ENCODE measurements around the gene RAB36. TPM values are rescaled to one million over a fixed set of nuclear protein-coding genes. Genes with fewer than 3 reads are reported as not detected.

The RAB36 gene
- total and polyA plus RNA-seq, 2 donors (not counting 1 experiment from before 2014, with no cell fraction given) = 1.1 to 3.3 TPM

DNA sequence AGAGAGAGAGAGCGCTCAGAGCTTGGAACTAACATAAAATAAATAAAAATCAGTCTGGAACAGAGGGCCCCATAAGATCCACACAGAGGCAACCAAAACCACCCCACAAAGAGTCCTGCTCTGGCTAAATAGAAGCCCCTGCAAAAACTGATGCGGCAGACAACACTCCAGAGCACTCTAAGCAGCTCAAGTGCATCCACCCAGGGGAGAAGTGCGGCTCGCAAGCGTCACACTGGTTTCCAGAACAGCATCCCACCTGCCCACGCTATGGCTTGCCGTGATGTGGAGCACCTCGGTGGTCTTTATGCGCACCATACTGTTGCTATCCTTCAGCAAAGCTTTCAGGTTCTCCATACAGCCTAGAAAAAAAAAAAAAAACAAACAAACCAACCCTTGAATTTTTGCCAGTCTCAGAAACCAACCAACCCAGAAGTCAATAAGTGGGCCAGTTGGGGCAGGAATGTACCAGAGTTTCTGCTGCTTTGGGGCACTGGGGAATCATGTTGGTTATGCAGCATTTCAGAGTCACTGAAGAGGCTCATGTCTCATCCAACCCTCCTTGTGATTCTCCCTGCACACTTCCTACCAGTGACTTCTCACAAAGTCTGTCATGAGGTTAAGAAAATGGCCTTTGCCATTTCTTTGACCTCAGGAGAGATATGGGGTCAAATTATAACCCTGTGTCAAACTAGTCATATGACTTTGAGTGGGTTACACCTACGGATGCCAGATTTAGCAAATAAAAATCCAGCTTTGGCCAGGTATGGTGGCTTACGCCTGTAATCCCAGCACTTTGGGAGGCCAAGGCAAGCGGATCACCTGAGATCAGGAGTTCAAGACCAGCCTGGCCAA lies 6.5 kb upstream of the RAB36 start:
- H3K27ac Mint-ChIP-seq = peak overlapping the region; percentile 89
- Histone ChIP-seq H3K9ac (ENCODE audit: low read length) (peak overlapping the region; percentile 16), H3K4me1 (ENCODE audit: control insufficient read depth in 2 of 2, insufficient read depth in 2 of 2, low read length in 2 of 2) (peaks cover 60 to 80% of the 10 kb centered on the region in 2 donors), H3K36me3 (replicated peaks in 1 of 2; ENCODE audit: control extremely low read depth in 1 of 2, control insufficient read depth in 1 of 2, extremely low read depth in 1 of 2, insufficient read depth in 2 of 2, low read length in 1 of 2) (no peaks in the 10 kb centered on the region), H3K4me3 (ENCODE audit: control extremely low read depth in 1 of 5, extremely low read depth in 1 of 5, insufficient read depth in 1 of 5, low read depth in 2 of 5, low read length in 4 of 5) (peak overlapping the region in 1 of 5 experiments; percentile 21), H4K20me1 (ENCODE audit: control insufficient read depth, insufficient read depth, low read length, poor library complexity, severe bottlenecking) (no peaks in the 10 kb centered on the region), H3K9me3 (ENCODE audit: control extremely low read depth in 1 of 3, control insufficient read depth in 2 of 3, insufficient read depth in 1 of 3, low read length in 2 of 3) (no peaks in the 10 kb centered on the region), H3K79me2 (ENCODE audit: control insufficient read depth, insufficient read depth, low read length) (no peaks in the 10 kb centered on the region), H2AFZ (ENCODE audit: insufficient read depth, low read depth, low read length, poor library complexity, severe bottlenecking) (no peak overlapping the region), H3K4me2 (replicated peaks; ENCODE audit: low read depth, low read length, poor library complexity, severe bottlenecking) (peak overlapping the region; percentile 55), H3K27me3 (replicated peaks in 1 of 4; ENCODE audit: control extremely low read depth in 1 of 4, control insufficient read depth in 3 of 4, insufficient read depth in 4 of 4, low read length in 3 of 4) (no peaks in the 10 kb centered on the region), H3K27ac (ENCODE audit: low read length in 2 of 2) (peak overlapping the region; percentile 89 to 91)
- H3K9me3 Mint-ChIP-seq (ENCODE audit: insufficient read depth) = no peaks in the 10 kb centered on the region
- no peak for DNase-seq
- ChIA-PET CTCF (interaction anchor here (0.6 to 17.0 kb wide), 14 partner anchors 10 to 324 kb away, joined by 3 to 556 read pairs (median 4); partner anchors contain the start of gene BCR), POLR2A (interaction anchor here (0.7 kb wide), 2 partner anchors 37 to 977 kb away, joined by 3 to 4 read pairs; no protein-coding TSS in a partner anchor)
- no peak for TF ChIP-seq EZH2 (IDR thresholded peaks at IDR 0.05; ENCODE audit: borderline replicate concordance, insufficient read depth, low read depth, low read length, poor library complexity, severe bottlenecking)
- TF ChIP-seq, protein P1, sequence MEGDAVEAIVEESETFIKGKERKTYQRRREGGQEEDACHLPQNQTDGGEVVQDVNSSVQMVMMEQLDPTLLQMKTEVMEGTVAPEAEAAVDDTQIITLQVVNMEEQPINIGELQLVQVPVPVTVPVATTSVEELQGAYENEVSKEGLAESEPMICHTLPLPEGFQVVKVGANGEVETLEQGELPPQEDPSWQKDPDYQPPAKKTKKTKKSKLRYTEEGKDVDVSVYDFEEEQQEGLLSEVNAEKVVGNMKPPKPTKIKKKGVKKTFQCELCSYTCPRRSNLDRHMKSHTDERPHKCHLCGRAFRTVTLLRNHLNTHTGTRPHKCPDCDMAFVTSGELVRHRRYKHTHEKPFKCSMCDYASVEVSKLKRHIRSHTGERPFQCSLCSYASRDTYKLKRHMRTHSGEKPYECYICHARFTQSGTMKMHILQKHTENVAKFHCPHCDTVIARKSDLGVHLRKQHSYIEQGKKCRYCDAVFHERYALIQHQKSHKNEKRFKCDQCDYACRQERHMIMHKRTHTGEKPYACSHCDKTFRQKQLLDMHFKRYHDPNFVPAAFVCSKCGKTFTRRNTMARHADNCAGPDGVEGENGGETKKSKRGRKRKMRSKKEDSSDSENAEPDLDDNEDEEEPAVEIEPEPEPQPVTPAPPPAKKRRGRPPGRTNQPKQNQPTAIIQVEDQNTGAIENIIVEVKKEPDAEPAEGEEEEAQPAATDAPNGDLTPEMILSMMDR (IDR thresholded peaks at IDR 0.05) = no peak
- H3K27me3 Mint-ChIP-seq = no peaks in the 10 kb centered on the region
- 70% methylated on average over 8 of the region's 12 CpGs for WGBS (ENCODE audit: insufficient coverage)
- H3K4me3 Mint-ChIP-seq = peak overlapping the region; percentile 23
- no peak for ATAC-seq (ENCODE audit: low read depth)
- intact Hi-C loops (cut with micrococcal nuclease) = loop anchor here (10.0 kb wide), 1 partner anchor 84 kb away; no protein-coding TSS in a partner anchor
- peaks cover 59% of the 10 kb centered on the region for H3K4me1 Mint-ChIP-seq

DNA sequence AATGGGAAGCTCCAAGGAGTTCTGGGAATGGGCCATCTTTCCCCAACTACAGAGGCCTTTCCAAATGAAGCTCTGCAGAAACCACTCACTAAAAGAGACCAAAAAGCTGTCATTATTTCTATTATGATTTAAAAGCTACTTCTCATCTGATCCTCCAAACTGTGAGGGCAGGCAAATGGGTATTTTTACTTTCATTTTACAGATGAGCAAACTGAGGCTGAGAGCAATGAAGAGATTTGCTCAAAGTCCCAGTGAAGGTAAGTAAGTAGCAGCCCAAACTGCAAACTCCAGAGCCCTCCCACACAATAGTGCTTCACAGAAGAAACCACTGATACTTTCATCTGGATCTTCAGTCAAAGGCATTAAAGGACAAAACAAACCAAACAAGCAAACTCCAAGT lies 4.9 kb upstream of the RAB36 start:
- no peak for DNase-seq
- no peak for ATAC-seq (ENCODE audit: low read depth)
- H3K79me2 ChIP-seq (ENCODE audit: control insufficient read depth, insufficient read depth, low read length) = no peaks in the 10 kb centered on the region
- intact Hi-C loops (cut with micrococcal nuclease) = loop anchor here (5.0 to 10.0 kb wide), 3 partner anchors 68 to 1414 kb away; partner anchors contain the start of genes GNAZ, GUCD1 and SNRPD3
- H3K9ac ChIP-seq (ENCODE audit: low read length) = no peak overlapping the region
- H3K4me1 ChIP-seq (ENCODE audit: control insufficient read depth in 2 of 2, insufficient read depth in 2 of 2, low read length in 2 of 2) = peaks cover 70 to 95% of the 10 kb centered on the region in 2 donors
- no peaks in the 10 kb centered on the region for H3K27me3 ChIP-seq (replicated peaks in 1 of 4; ENCODE audit: control extremely low read depth in 1 of 4, control insufficient read depth in 3 of 4, insufficient read depth in 4 of 4, low read length in 3 of 4)
- no peaks in the 10 kb centered on the region for H3K9me3 Mint-ChIP-seq (ENCODE audit: insufficient read depth)
- H3K4me3 Mint-ChIP-seq = no peak overlapping the region
- H3K27ac ChIP-seq (ENCODE audit: low read length in 2 of 2) = no peak overlapping the region
- TF ChIP-seq, protein P1 (IDR thresholded peaks at IDR 0.05) = no peak
- TF ChIP-seq EZH2 (IDR thresholded peaks at IDR 0.05; ENCODE audit: borderline replicate concordance, insufficient read depth, low read depth, low read length, poor library complexity, severe bottlenecking) = no peak
- H3K27ac Mint-ChIP-seq = no peak overlapping the region
- no peaks in the 10 kb centered on the region for H3K27me3 Mint-ChIP-seq
- no peaks in the 10 kb centered on the region for H3K36me3 ChIP-seq (replicated peaks in 1 of 2; ENCODE audit: control extremely low read depth in 1 of 2, control insufficient read depth in 1 of 2, extremely low read depth in 1 of 2, insufficient read depth in 2 of 2, low read length in 1 of 2)
- H2AFZ ChIP-seq (ENCODE audit: insufficient read depth, low read depth, low read length, poor library complexity, severe bottlenecking) = no peak overlapping the region
- H3K4me1 Mint-ChIP-seq = peaks cover 71% of the 10 kb centered on the region
- H4K20me1 ChIP-seq (ENCODE audit: control insufficient read depth, insufficient read depth, low read length, poor library complexity, severe bottlenecking) = no peaks in the 10 kb centered on the region
- POLR2A ChIA-PET = no interaction called here
- CTCF ChIA-PET = interaction anchor here (0.6 to 17.0 kb wide), 6 partner anchors 13 to 553 kb away, joined by 3 to 556 read pairs (median 3); no protein-coding TSS in a partner anchor
- H3K9me3 ChIP-seq (ENCODE audit: control extremely low read depth in 1 of 3, control insufficient read depth in 2 of 3, insufficient read depth in 1 of 3, low read length in 2 of 3) = no peaks in the 10 kb centered on the region
- no peak overlapping the region for H3K4me3 ChIP-seq (ENCODE audit: control extremely low read depth in 1 of 5, extremely low read depth in 1 of 5, insufficient read depth in 1 of 5, low read depth in 2 of 5, low read length in 4 of 5)
- H3K4me2 ChIP-seq (replicated peaks; ENCODE audit: low read depth, low read length, poor library complexity, severe bottlenecking) = peak overlapping the region; percentile 14

All from B cell (primary cell).